Stimulated activated CD4-positive, alpha-beta T cell treated with anti-CD3 and anti-CD28 coated beads, Interleukin-4, amount 100 ng/mL, for 1 hour (primary cell): ENCODE data around the gene PDE2A.

ENCODE experiments used
- DNase-seq: peaks from one replicate; pipeline ENCODE4 v3.0.0-alpha.2; 2020

The PDE2A gene

GRCh38 chr11:72673943-72674828, at the start of gene PDE2A:
Gene PDE2A (minus strand): TSS chr11:72674422. CDS start chr11:72674207, 215 bp downstream.
- DNase-seq, result no peak

GRCh38 chr11:72723508-72723907, 49.3 kb upstream of the PDE2A start:
- DNase-seq, result no peak

GRCh38 chr11:72722050-72722748, 48.0 kb upstream of the PDE2A start:
- DNase-seq, result peak; percentile 77

GRCh38 chr11:72721689-72722049, 47.4 kb upstream of the PDE2A start:
- peak; percentile 27 for DNase-seq

GRCh38 chr11:72721276-72721675, 47.1 kb upstream of the PDE2A start:
- no peak for DNase-seq

- DNase-seq, result no peak
These were observed 46.6 kb upstream of the PDE2A start for GRCh38 chr11:72720784-72721183.

GRCh38 chr11:72720047-72720446, 45.8 kb upstream of the PDE2A start:
- no peak for DNase-seq

GRCh38 chr11:72719551-72719950, 45.3 kb upstream of the PDE2A start:
- no peak for DNase-seq

- DNase-seq, result no peak
These were observed 44.9 kb upstream of the PDE2A start for GRCh38 chr11:72719144-72719543.

GRCh38 chr11:72718101-72718501, 43.9 kb upstream of the PDE2A start:
- DNase-seq, result no peak

- DNase-seq, result no peak
These were observed 42.7 kb upstream of the PDE2A start for GRCh38 chr11:72716788-72717435.

GRCh38 chr11:72716290-72716689, 42.1 kb upstream of the PDE2A start:
- no peak for DNase-seq

- DNase-seq, result no peak
These were observed 38.6 kb upstream of the PDE2A start for GRCh38 chr11:72712841-72713240.

GRCh38 chr11:72712168-72712751, 38.0 kb upstream of the PDE2A start:
- DNase-seq, result no peak

GRCh38 chr11:72711141-72711540, 36.9 kb upstream of the PDE2A start:
- DNase-seq, result no peak

GRCh38 chr11:72710278-72710677, 36.1 kb upstream of the PDE2A start:
- no peak for DNase-seq

- no peak for DNase-seq
These were observed 35.4 kb upstream of the PDE2A start for GRCh38 chr11:72709478-72710238.

GRCh38 chr11:72707032-72707431, 32.8 kb upstream of the PDE2A start:
- no peak for DNase-seq

- no peak for DNase-seq
These were observed 32.4 kb upstream of the PDE2A start for GRCh38 chr11:72706579-72706978.

GRCh38 chr11:72705442-72706365, 31.5 kb upstream of the PDE2A start:
- no peak for DNase-seq

GRCh38 chr11:72704783-72705265, 30.6 kb upstream of the PDE2A start:
- no peak for DNase-seq
